Measurements from ENCODE around the gene COMT.
A peak's percentile ranks its signal among the peaks of the same experiment; 100 is the strongest.

Gene COMT

DNA sequence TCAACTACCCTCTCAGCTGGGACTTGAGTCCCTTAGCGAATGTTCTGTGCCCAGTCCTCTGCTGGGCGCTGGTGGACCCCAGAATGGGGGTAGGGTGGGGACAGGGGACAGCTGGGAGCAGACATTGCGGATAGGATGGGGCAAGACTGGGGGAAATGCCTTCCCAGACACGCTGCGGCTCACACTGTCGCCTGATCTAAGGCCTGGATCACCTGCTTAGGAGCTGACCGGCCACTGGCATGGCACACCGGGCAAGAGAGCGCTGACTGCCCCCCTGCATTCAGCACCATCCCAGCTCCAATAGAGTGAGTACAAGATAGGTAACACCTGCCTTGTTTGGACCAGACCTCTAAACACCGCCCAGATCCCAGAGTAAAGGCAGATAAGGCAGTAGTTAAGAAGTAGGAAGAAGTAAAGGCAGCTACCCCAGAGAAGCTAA is 73.6 kb downstream of the COMT start:
- TF ChIP-seq, protein P1, sequence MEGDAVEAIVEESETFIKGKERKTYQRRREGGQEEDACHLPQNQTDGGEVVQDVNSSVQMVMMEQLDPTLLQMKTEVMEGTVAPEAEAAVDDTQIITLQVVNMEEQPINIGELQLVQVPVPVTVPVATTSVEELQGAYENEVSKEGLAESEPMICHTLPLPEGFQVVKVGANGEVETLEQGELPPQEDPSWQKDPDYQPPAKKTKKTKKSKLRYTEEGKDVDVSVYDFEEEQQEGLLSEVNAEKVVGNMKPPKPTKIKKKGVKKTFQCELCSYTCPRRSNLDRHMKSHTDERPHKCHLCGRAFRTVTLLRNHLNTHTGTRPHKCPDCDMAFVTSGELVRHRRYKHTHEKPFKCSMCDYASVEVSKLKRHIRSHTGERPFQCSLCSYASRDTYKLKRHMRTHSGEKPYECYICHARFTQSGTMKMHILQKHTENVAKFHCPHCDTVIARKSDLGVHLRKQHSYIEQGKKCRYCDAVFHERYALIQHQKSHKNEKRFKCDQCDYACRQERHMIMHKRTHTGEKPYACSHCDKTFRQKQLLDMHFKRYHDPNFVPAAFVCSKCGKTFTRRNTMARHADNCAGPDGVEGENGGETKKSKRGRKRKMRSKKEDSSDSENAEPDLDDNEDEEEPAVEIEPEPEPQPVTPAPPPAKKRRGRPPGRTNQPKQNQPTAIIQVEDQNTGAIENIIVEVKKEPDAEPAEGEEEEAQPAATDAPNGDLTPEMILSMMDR (conservative IDR thresholded peaks at IDR 0.05): no peak
- peak overlapping the region; percentile 87 for H3K27ac ChIP-seq

GRCh38 chr22:20015971-20016733 is 74.6 kb downstream of the COMT start:
- TF ChIP-seq, protein P1 (conservative IDR thresholded peaks at IDR 0.05): no peak
- peak overlapping the region; percentile 87 for H3K27ac ChIP-seq

DNA sequence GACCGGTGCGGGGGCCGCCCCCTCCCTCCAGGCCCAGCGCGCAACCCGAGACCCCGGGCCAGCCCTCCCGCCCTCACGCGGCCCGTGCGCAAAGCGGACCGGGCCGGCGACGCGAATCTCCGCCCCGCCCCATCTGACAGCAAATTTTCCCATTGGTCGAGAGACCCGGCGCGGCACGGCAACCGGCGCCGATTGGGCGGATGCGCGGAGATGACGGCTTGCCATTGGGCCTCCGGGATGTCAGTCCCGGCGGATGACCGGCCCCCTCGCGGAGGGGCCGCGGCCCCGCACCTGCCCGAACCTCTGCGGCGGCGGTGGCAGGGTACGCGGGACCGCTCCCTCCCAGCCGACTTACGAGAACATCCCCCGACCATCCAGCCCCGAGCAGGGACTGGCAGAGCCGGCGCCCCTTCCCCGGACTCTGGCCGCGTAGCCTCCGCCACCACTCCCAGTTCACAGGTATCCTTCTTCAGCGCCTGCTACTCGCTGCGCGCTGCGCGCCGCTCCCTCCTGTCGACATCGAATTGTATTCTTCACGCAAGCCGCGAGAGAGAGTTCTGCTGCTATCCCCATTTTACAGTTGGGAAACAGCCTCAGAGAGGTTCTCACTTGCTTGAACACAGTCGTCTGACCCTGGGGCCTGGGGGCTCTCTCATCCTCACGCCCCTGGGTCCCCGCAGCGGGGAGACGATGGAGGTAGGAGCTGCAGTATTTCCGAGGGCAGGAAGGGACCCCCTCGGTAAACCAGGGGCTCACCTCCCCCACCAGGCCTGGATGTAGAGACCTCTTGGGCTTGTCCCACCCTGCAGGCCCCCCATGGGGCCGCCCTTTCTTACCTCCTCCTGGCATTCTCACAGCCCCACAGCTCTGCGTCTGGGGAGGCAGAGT is 75.4 kb downstream of the COMT start, which contains the start of gene ARVCF:
Gene ARVCF, minus strand, starts transcription at position 90 of the 888 bp plus-strand sequence. CDS start 26,029 bp downstream, outside the sequence.
- peak within 1 kb of the TSS; percentile 87 for H3K27ac ChIP-seq

GRCh38 chr22:20017622-20017958 is 76.0 kb downstream of the COMT start:
- TF ChIP-seq, protein P1 (conservative IDR thresholded peaks at IDR 0.05): no peak
- H3K27ac ChIP-seq: peak overlapping the region; percentile 87

More for the DNA sequence above, 75.4 kb downstream of the COMT start, which contains the start of gene ARVCF:
- TF ChIP-seq, protein P1 (conservative IDR thresholded peaks at IDR 0.05): no peak

GRCh38 chr22:20018001-20018400 is 76.4 kb downstream of the COMT start:
- TF ChIP-seq, protein P1 (conservative IDR thresholded peaks at IDR 0.05): no peak

More at GRCh38 chr22:20018001-20018400, 76.4 kb downstream of the COMT start:
- no peak overlapping the region for H3K27ac ChIP-seq
